Measurements from ENCODE around the gene SPATA9.

Gene SPATA9

DNA sequence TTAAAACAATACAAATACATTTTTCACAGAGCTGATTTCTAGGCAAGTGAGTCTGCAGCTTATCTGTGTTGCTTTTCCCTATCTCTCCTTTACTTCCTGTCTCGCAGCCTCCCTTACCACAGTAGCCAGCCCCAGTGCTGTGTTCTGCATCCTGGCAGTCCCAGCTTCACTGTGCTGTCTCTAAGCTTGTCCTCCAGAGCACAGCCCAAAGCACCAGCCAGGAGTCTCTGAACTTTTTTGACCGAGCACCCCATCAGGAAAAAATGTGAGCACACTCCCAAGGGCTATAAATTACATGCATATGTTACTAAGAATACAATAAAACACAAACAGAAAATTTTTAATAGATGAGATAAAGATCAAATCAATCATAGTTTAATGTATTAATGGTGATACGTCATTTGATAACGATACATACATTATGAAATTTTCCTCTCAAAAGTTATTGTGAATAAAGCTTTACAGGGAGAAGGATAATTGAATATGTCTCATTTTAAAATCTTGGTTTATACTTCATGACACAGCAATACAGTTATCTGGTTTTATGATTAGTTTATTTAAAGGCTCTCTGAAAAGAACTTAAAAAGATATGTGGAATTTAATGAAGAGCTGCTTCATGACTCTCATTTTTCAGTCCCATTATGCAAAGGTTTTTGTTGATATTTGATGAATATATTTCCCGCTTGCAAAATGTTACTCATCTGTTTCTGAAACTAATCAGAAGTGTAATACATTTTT is 41.0 kb upstream of the SPATA9 start:
- no peak for DNase-seq (ENCODE audit: low read depth, low spot score)
- TF ChIP-seq, protein P1, sequence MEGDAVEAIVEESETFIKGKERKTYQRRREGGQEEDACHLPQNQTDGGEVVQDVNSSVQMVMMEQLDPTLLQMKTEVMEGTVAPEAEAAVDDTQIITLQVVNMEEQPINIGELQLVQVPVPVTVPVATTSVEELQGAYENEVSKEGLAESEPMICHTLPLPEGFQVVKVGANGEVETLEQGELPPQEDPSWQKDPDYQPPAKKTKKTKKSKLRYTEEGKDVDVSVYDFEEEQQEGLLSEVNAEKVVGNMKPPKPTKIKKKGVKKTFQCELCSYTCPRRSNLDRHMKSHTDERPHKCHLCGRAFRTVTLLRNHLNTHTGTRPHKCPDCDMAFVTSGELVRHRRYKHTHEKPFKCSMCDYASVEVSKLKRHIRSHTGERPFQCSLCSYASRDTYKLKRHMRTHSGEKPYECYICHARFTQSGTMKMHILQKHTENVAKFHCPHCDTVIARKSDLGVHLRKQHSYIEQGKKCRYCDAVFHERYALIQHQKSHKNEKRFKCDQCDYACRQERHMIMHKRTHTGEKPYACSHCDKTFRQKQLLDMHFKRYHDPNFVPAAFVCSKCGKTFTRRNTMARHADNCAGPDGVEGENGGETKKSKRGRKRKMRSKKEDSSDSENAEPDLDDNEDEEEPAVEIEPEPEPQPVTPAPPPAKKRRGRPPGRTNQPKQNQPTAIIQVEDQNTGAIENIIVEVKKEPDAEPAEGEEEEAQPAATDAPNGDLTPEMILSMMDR (IDR thresholded peaks at IDR 0.05; ENCODE audit: low read depth, low read length), result no peak
- no peak overlapping the region for H3K4me3 ChIP-seq (ENCODE audit: low read depth, low read length)
- in situ Hi-C loops (cut with HindIII; ENCODE audit: low sequenced_read_pairs), result no loop called here

DNA sequence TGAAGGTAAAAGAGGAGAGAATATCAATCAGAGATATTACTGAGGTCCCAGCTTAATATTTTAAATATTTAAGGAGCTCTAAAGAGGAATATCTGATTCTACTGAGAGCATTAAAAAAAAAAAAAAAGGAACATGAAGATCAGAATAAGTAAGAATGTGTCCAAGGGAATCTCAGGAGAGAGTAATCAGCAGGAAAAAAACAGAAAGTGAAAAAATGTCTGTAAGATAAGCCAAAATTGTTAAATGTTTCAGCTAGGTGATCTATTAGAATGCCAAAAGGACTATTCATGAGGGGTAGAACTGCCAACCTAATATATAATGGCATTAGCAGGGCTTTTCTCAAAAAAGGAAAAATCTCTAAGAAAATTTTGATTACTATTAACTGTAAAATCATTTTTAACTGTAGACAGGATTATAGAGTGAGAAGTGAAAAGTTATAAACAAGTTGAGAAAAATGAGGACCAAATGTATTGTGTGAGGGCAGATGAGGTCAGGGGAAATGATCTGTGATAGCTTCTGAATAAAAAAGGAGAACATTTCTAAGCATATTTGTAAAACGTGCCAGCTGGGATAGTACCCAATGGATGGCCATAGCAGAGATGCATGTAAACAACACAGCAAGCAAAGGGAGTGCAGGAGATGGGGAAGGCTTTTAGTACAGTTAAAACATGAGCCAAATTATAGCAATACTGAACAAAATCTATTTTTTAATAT is 38.9 kb upstream of the SPATA9 start:
- DNase-seq (ENCODE audit: low read depth, low spot score), result no peak
- TF ChIP-seq, protein P1 (IDR thresholded peaks at IDR 0.05; ENCODE audit: low read depth, low read length), result no peak
- H3K4me3 ChIP-seq (ENCODE audit: low read depth, low read length), result no peak overlapping the region
- in situ Hi-C loops (cut with HindIII; ENCODE audit: low sequenced_read_pairs), result no loop called here

DNA sequence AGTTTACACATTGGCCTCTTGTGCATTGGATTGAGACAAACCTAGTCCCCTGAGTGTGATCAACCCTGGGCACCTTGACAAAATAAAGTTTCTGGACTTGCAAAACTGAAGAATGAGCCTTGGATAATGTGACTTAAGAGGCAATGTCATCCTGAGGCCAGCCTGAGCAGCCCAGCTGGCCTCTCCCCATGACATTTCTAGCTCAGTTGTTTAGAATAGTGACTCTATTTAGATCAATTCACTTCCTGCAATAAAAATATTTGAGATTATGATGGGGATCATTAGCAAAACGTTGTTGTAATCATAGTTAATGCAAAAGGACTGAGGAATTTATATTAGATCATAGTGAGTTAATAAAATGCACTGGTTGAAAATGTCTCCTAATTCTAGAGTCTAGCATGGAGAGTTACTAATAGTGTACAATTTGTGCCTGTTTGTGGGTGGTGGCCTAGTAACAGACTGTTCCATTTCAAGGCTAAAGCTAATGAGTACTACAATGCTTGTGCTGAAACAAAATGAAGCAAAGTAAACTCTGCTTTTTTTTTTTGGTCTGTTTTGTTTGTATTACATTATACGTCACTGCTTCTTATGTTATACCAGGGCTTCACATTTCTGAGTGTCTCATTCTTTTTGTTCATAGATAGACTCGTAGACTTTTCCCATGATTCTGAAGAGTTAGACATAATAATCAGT is 37.4 kb upstream of the SPATA9 start:
- TF ChIP-seq, protein P1 (IDR thresholded peaks at IDR 0.05; ENCODE audit: low read depth, low read length), result no peak
- in situ Hi-C loops (cut with HindIII; ENCODE audit: low sequenced_read_pairs), result no loop called here
- no peak for DNase-seq (ENCODE audit: low read depth, low spot score)
- H3K4me3 ChIP-seq (ENCODE audit: low read depth, low read length), result no peak overlapping the region

DNA sequence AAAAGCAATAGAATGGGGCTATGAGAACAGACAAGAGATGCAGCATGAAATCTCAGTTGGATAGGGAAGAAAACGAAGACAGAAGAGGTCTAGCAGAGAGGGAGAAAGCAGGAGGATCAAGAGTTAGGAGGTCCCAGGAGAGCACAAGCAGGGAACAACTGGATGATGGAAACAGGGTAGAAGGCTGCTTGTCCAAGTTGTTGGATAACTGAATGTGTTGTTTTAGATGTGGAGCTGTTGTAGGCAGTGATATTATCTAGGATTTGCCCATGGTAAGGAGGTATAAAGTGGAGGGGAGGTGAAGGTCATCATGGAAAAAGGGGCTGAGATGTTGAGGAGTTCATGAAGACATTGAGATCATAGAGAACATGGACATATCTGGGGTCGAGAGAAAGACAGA is 35.9 kb upstream of the SPATA9 start:
- no peak overlapping the region for H3K4me3 ChIP-seq (ENCODE audit: low read depth, low read length)
- TF ChIP-seq, protein P1 (IDR thresholded peaks at IDR 0.05; ENCODE audit: low read depth, low read length), result no peak
- DNase-seq (ENCODE audit: low read depth, low spot score), result no peak
- in situ Hi-C loops (cut with HindIII; ENCODE audit: low sequenced_read_pairs), result no loop called here

DNA sequence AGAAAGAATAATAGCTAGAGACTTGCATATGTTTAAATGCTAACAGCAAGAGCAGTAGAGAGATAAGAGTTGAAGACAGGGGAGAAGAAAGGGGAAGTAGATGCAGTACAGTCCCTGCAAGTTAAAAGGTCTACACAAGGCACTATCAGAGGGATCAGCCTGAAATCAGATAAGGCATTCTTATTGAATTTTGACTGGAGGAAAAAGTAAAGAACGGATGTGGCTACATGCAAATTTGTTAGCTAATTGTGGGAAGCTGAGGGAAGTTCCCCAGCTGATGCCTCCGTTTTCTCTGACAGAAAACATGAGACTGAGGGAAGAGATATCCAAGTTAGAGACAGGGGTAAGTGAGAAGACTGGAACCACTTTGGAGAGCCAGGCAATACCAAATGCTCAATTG is 35.4 kb upstream of the SPATA9 start:
- TF ChIP-seq, protein P1 (IDR thresholded peaks at IDR 0.05; ENCODE audit: low read depth, low read length), result no peak
- DNase-seq (ENCODE audit: low read depth, low spot score), result no peak
- in situ Hi-C loops (cut with HindIII; ENCODE audit: low sequenced_read_pairs), result no loop called here
- no peak overlapping the region for H3K4me3 ChIP-seq (ENCODE audit: low read depth, low read length)

DNA sequence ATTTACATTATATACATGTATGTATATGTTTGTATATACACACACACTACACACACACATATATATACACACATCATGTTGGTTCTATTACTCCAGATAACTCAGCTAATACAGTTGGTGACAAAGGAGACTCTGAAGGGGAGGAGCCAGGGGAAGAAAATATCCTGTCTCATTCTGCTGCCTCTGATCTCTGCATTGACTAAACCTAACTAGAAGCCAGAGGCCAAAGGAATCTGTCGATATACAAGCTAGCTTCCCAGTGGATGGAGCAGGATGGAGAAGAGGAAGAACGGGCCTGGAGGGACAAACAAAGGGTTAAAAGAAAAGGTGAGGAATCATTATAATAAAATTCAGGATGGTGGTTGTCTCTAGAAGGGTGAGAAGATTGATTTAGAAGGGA is 34.6 kb upstream of the SPATA9 start:
- H3K4me3 ChIP-seq (ENCODE audit: low read depth, low read length), result no peak overlapping the region
- in situ Hi-C loops (cut with HindIII; ENCODE audit: low sequenced_read_pairs), result no loop called here
- TF ChIP-seq, protein P1 (IDR thresholded peaks at IDR 0.05; ENCODE audit: low read depth, low read length), result no peak
- no peak for DNase-seq (ENCODE audit: low read depth, low spot score)
